Peyer's patch (tissue), 4 donors: ENCODE data around the gene TRIO. TPM values are rescaled to one million over a fixed set of nuclear protein-coding genes. Genes with fewer than 3 reads are reported as not detected.
"Not testable (repeated sequence)": the region's sequence is repeated elsewhere in the genome, so short reads cannot be mapped to it uniquely, and the experiment has no call there.

Experiments used
- DNase-seq, 3 donors: peaks; one replicate each; pipeline ENCODE4 v3.0.0-alpha.2; 2017 to 2019
- H3K27ac ChIP-seq, 4 donors: fragments of 200-600 bp; sonication (generic); one replicate each; pipeline ENCODE4 v1.5.1; 2016 to 2019
- H3K27me3 ChIP-seq, 2 donors: fragments of 200-600 bp; sonication (generic); one replicate each; pipeline ENCODE4 v1.5.1; 2019
- H3K36me3 ChIP-seq, 3 donors: fragments of 200-600 bp; sonication (generic); one replicate each; pipeline ENCODE4 v1.5.1; 2016 to 2019
- H3K4me1 ChIP-seq, 4 donors: fragments of 200-600 bp; sonication (generic); one replicate each; pipeline ENCODE4 v1.5.1; 2016 to 2019
- H3K4me3 ChIP-seq, 4 donors: fragments of 200-600 bp; sonication (generic); 1 replicate in 3 of 4; 2 replicates in 1 of 4; pipeline ENCODE4 v1.5.1; 2016 to 2019; ENCODE audit warnings: mild to moderate bottlenecking in 1 of 4
- H3K9me3 ChIP-seq, 4 donors: fragments of 200-600 bp; sonication (generic); one replicate each; pipeline ENCODE4 v1.5.1; 2016 to 2019; ENCODE audit warnings: mild to moderate bottlenecking in 1 of 4
- CTCF ChIP-seq, 6 experiments: fragments of 450-650 bp in 4 of 6; fragments of 200-600 bp in 2 of 6; sonication (generic) in 1 of 6; IDR thresholded peaks; one replicate each; pipeline ENCODE4 v1.5.1; 2017 to 2019; ENCODE audit warnings: antibody characterized with exemption in 6 of 6, mild to moderate bottlenecking in 3 of 6, moderate library complexity in 1 of 6
- POLR2A ChIP-seq, 2 donors: fragments of 450-650 bp; IDR thresholded peaks; one replicate each; pipeline ENCODE4 v1.5.1; 2017; ENCODE audit warnings: antibody characterized with exemption in 2 of 2, mild to moderate bottlenecking in 2 of 2, moderate library complexity in 2 of 2
- total RNA-seq, 4 donors: library from RNA; depleted of rRNA; stranded (reverse); fragments of >200 nt; gene quantifications; one replicate each; pipeline ENCODE4 v1.1.0, GENCODE V29; 2016

Gene TRIO
- total RNA-seq, 4 donors from 2014 or later: 171 to 456 (median 340) TPM

DNA sequence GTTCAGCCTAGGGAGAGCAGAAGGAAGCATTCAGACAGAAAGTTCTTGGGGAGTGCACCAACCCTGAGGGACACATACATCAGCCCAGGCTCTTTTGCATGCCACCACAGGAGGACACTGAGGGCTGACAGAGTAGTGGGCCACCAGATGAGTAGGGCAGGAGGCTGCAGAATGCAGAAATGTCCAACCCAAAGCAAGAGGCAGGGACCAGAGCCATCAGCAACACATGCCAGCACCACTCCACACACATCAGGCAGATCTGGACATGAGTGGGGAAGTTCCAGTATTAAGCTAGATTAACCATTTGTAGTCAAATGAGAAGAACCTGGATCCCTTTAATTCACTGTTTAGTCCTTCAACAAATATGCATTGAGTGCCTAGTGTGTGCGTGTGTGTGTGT is 402.7 kb downstream of the TRIO start:
- H3K36me3 ChIP-seq: no peaks in the 10 kb centered on the region
- H3K4me1 ChIP-seq: peaks cover 0 to 4% (median 0%) of the 10 kb centered on the region in 4 donors
- DNase-seq: no peak
- no peak overlapping the region for H3K27ac ChIP-seq
- H3K4me3 ChIP-seq: no peak overlapping the region
- TF ChIP-seq CTCF (IDR thresholded peaks at IDR 0.05) (no peak), POLR2A (IDR thresholded peaks at IDR 0.05) (no peak)
- H3K27me3 ChIP-seq: no peaks in the 10 kb centered on the region
- H3K9me3 ChIP-seq: no peaks in the 10 kb centered on the region

DNA sequence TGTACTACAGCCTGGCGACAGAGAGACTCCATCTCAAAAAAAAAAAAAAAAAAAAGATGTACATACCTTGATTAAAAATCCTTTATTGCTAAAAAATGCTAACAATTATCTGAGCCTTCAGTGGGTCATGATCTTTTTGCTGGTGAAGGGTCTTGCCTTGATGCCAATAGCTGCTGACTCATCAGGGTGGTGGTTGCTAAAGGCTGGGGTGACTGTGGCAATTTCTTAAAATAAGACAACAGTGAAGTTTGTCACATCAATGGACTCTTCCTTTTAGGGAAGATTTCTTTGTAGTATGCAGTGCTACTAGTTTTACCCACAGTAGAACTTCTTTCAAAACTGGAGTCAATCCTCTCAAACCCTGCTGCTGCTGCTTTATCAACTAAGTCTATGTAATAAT is 404.5 kb downstream of the TRIO start:
- H3K27me3 ChIP-seq: no peaks in the 10 kb centered on the region
- no peak overlapping the region for H3K4me3 ChIP-seq
- no peaks in the 10 kb centered on the region for H3K36me3 ChIP-seq
- no peak for TF ChIP-seq CTCF (IDR thresholded peaks at IDR 0.05)
- TF ChIP-seq POLR2A (IDR thresholded peaks at IDR 0.05): no peak
- no peak for DNase-seq
- peaks cover 0 to 6% (median 0%) of the 10 kb centered on the region in 4 donors for H3K4me1 ChIP-seq
- H3K9me3 ChIP-seq: no peaks in the 10 kb centered on the region
- H3K27ac ChIP-seq: no peak overlapping the region

DNA sequence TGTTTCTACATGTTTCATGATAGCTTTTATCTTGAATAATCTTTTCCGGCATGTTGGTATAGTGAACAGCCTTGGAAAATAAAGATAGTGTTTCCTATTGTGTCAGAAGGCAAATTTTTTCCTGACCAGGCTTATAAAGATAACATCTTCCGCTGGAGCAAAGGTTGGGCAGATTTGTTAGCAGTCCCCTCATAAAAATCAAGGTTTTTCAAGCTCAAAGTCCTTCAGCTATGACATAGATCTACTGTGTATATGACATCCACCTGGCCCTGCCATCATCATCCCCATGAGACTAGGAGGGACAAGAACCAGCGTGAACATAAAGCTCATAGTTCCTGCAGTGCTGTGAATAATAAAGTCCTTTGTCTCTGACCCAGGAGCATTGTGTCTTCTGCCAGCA is 408.1 kb downstream of the TRIO start:
- Histone ChIP-seq H3K27me3 (no peaks in the 10 kb centered on the region), H3K36me3 (no peaks in the 10 kb centered on the region), H3K27ac (peak overlapping the region in 2 of 4 donors; percentile 37 to 61), H3K9me3 (no peaks in the 10 kb centered on the region), H3K4me1 (peaks cover 0 to 12% (median 0%) of the 10 kb centered on the region in 4 donors), H3K4me3 (no peak overlapping the region)
- TF ChIP-seq POLR2A (IDR thresholded peaks at IDR 0.05) (no peak), CTCF (IDR thresholded peaks at IDR 0.05) (no peak)
- peak in 1 of 3 donors; percentile 74 for DNase-seq

GRCh38 chr5:14552017-14552416 is 408.9 kb downstream of the TRIO start:
- Histone ChIP-seq H3K36me3 (no peaks in the 10 kb centered on the region), H3K27ac (peak overlapping the region in 1 of 4 donors; percentile 37), H3K9me3 (no peaks in the 10 kb centered on the region), H3K4me3 (no peak overlapping the region), H3K4me1 (peaks cover 0 to 13% (median 0%) of the 10 kb centered on the region in 4 donors), H3K27me3 (no peaks in the 10 kb centered on the region)
- DNase-seq: no peak
- no peak for TF ChIP-seq CTCF (IDR thresholded peaks at IDR 0.05)
- no peak for TF ChIP-seq POLR2A (IDR thresholded peaks at IDR 0.05)

- H3K9me3 ChIP-seq, H3K36me3 ChIP-seq, DNase-seq, H3K4me3 ChIP-seq, H3K27ac ChIP-seq, H3K27me3 ChIP-seq: not testable (repeated sequence)
- peaks cover 0 to 27% (median 0%) of the 10 kb centered on the region in 4 donors for H3K4me1 ChIP-seq
These were observed 411.1 kb downstream of the TRIO start for GRCh38 chr5:14554288-14554687.

GRCh38 chr5:14556015-14556414 is 412.9 kb downstream of the TRIO start:
- H3K9me3 ChIP-seq: no peaks in the 10 kb centered on the region
- peak overlapping the region in 2 of 4 donors; percentile 51 to 63 for H3K27ac ChIP-seq
- peak in 1 of 3 donors; percentile 57 for DNase-seq
- H3K4me1 ChIP-seq: peaks cover 0 to 29% (median 0%) of the 10 kb centered on the region in 4 donors
- H3K27me3 ChIP-seq: no peaks in the 10 kb centered on the region
- no peaks in the 10 kb centered on the region for H3K36me3 ChIP-seq
- no peak overlapping the region for H3K4me3 ChIP-seq
- TF ChIP-seq POLR2A (IDR thresholded peaks at IDR 0.05) (no peak), CTCF (IDR thresholded peaks at IDR 0.05) (no peak)
